Measurements from ENCODE around the gene TARP.

DNA sequence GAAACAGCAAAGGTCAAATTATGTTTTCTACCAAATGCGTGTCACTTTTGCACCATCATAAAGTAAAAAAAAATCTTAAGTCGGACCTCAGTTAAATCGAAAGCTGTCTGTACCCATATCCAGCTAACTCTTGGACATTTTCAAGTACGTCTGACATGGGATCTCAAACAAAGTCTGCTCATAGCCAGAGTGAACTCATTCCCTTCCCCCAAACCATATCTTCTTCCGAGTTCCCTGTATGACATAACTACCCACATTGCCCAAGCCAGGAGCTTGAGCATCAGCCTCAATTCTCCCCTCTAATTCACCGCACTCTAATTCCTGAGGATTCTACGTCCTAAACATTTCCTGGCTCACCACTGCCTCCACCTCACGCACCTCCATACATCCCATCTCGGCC lies 44.8 kb upstream of the TARP start:
- TF ChIP-seq, protein P1, sequence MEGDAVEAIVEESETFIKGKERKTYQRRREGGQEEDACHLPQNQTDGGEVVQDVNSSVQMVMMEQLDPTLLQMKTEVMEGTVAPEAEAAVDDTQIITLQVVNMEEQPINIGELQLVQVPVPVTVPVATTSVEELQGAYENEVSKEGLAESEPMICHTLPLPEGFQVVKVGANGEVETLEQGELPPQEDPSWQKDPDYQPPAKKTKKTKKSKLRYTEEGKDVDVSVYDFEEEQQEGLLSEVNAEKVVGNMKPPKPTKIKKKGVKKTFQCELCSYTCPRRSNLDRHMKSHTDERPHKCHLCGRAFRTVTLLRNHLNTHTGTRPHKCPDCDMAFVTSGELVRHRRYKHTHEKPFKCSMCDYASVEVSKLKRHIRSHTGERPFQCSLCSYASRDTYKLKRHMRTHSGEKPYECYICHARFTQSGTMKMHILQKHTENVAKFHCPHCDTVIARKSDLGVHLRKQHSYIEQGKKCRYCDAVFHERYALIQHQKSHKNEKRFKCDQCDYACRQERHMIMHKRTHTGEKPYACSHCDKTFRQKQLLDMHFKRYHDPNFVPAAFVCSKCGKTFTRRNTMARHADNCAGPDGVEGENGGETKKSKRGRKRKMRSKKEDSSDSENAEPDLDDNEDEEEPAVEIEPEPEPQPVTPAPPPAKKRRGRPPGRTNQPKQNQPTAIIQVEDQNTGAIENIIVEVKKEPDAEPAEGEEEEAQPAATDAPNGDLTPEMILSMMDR (IDR thresholded peaks at IDR 0.05; ENCODE audit: low read depth, low read length), result no peak
- no peak for TF ChIP-seq POLR2A (IDR thresholded peaks at IDR 0.05; ENCODE audit: extremely low read depth, insufficient read length)
- TF ChIP-seq, protein P2, sequence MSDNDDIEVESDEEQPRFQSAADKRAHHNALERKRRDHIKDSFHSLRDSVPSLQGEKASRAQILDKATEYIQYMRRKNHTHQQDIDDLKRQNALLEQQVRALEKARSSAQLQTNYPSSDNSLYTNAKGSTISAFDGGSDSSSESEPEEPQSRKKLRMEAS (IDR thresholded peaks at IDR 0.05; ENCODE audit: low read depth, low read length), result no peak
